PC-9 (cell line): Measurements from ENCODE around the gene SPON1. TPM values are rescaled to one million over a fixed set of nuclear protein-coding genes. Genes with fewer than 3 reads are reported as not detected.

Experiments used
- BruUV-seq: library from RNA; stranded (reverse); fragments of 400-500 nt; replicated peaks from 2 replicates; lab custom pipeline; 2021; lab: Mats Ljungman, UMichigan
- CTCF ChIA-PET: fragments of 300-600 bp; sonication (Branson Sonifier 250); formaldehyde crosslinking; loops from one replicate; lab custom pipeline; 2022; ENCODE audit warnings: antibody characterized with exemption; lab: Charles Lee
- POLR2A ChIA-PET: fragments of 300-600 bp; sonication (Branson Sonifier 250); formaldehyde crosslinking; loops from one replicate; lab custom pipeline; 2022; ENCODE audit warnings: antibody characterized with exemption; ENCODE audit not compliant: unreplicated experiment; lab: Charles Lee
- DNase-seq, 2 experiments: peaks; one replicate each; pipeline versions ENCODE4 v3.0.0 to v3.0.0-alpha.2; 2015 to 2022; ENCODE audit warnings: mixed read lengths in 1 of 2
- H2AFZ ChIP-seq: fragments of 200-600 bp; sonication (generic); 2 replicates; pipeline ENCODE4 v1.8.1; 2017; ENCODE audit warnings: antibody characterized with exemption
- H3F3A ChIP-seq: fragments of 200-600 bp; sonication (generic); 2 replicates; pipeline ENCODE4 v1.8.1; 2017; ENCODE audit warnings: antibody characterized with exemption, mild to moderate bottlenecking, low read depth; ENCODE audit not compliant: insufficient read depth
- H3K27ac ChIP-seq: fragments of 200-600 bp; sonication (generic); 2 replicates; pipeline ENCODE4 v1.6.1; 2016; ENCODE audit warnings: mixed run types
- H3K27me3 ChIP-seq: fragments of 200-600 bp; sonication (generic); 2 replicates; pipeline ENCODE4 v1.6.1; 2016; ENCODE audit warnings: low read depth, mixed run types; ENCODE audit not compliant: insufficient read depth
- H3K36me3 ChIP-seq: fragments of 200-600 bp; sonication (generic); 2 replicates; pipeline ENCODE4 v1.6.1; 2016; ENCODE audit warnings: low read depth, mixed run types
- H3K4me1 ChIP-seq: fragments of 200-600 bp; sonication (generic); replicated peaks from 2 replicates; pipeline ENCODE4 v1.6.1; 2016; ENCODE audit warnings: mixed run types; ENCODE audit not compliant: insufficient read depth
- H3K4me2 ChIP-seq: fragments of 200-600 bp; sonication (generic); 2 replicates; pipeline ENCODE4 v1.6.1; 2017; ENCODE audit warnings: mixed run types
- H3K4me3 ChIP-seq: fragments of 200-600 bp; sonication (generic); 2 replicates; pipeline ENCODE4 v1.6.1; 2016; ENCODE audit warnings: mixed run types
- H3K79me2 ChIP-seq: fragments of 200-600 bp; sonication (generic); 2 replicates; pipeline ENCODE4 v1.6.1; 2017; ENCODE audit warnings: low read depth, mixed run types
- H3K9me2 ChIP-seq: fragments of 200-600 bp; sonication (generic); 2 replicates; pipeline ENCODE4 v1.8.1; 2017; ENCODE audit warnings: mild to moderate bottlenecking; ENCODE audit not compliant: insufficient read depth
- H3K9me3 ChIP-seq: fragments of 200-600 bp; sonication (generic); 2 replicates; pipeline ENCODE4 v1.8.1; 2016; ENCODE audit warnings: low read depth; ENCODE audit not compliant: insufficient read depth
- H4K20me1 ChIP-seq: fragments of 200-600 bp; sonication (generic); 2 replicates; pipeline ENCODE4 v1.8.1; 2017; ENCODE audit not compliant: insufficient read depth
- EZH2 ChIP-seq: fragments of 200-600 bp; sonication (generic); IDR thresholded peaks from 2 replicates; pipeline ENCODE4 v1.8.0; 2017; ENCODE audit warnings: antibody characterized with exemption, low read depth
- intact Hi-C: fragments of 100-400 bp; cut with micrococcal nuclease; formaldehyde crosslinking; loops from one replicate; pipeline ENCODE4 v1.10.0; 2022; ENCODE audit not compliant: unreplicated experiment
- total RNA-seq: library from RNA; stranded (reverse); gene quantifications from 2 replicates; pipeline ENCODE4 v1.2.3, GENCODE V29; 2021
- TF ChIP-seq, protein P1 (sequence below): fragments of 200-600 bp; sonication (generic); conservative IDR thresholded peaks from 2 replicates; pipeline ENCODE4 v1.6.1; 2017; ENCODE audit warnings: mixed run types, antibody characterized with exemption, mild to moderate bottlenecking, moderate library complexity

SPON1 gene
- total RNA-seq, 1 experiment from 2014 or later: 0.70 TPM

DNA sequence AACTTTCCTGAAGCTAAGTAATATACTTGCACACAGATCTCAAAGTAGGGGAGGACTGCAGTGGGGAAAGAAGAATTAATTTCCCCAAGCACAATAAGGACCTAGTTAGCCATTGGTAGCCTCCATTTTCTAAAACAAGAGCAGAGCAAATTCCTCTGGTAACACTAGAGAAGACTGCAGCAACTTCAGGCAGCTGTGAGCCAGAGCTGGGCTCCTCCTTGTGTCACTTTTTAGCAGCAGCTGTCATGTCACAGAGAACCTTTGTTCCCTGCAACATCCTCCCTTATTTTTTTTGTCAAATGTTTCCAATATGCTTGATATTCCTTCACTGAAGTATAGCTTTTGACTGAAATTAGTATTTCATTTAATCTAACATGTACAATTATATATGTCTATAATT, 342.1 kb downstream of the SPON1 start:
- Histone ChIP-seq H3K79me2 (peaks cover 90% of the 10 kb centered on the region), H2AFZ (no peak overlapping the region), H4K20me1 (peaks cover 7% of the 10 kb centered on the region; the same call in 1 of the 2 replicates), H3K27me3 (no peaks in the 10 kb centered on the region), H3K9me3 (no peaks in the 10 kb centered on the region), H3K4me1 (no peaks in the 10 kb centered on the region), H3K4me3 (no peak overlapping the region), H3K36me3 (no peaks in the 10 kb centered on the region), H3F3A (peaks cover 6% of the 10 kb centered on the region; the same call in 1 of the 2 replicates), H3K27ac (no peak overlapping the region), H3K9me2 (no peaks in the 10 kb centered on the region), H3K4me2 (no peak overlapping the region)
- no TSS peak for BruUV-seq
- DNase-seq: no peak
- POLR2A ChIA-PET: interaction anchor here (0.6 kb wide), 1 partner anchor 13 kb away, joined by 7 read pairs; no protein-coding TSS in a partner anchor
- CTCF ChIA-PET: interaction anchor here (1.1 kb wide), 1 partner anchor 150 kb away, joined by 4 read pairs; no protein-coding TSS in a partner anchor
- TF ChIP-seq, protein P1, sequence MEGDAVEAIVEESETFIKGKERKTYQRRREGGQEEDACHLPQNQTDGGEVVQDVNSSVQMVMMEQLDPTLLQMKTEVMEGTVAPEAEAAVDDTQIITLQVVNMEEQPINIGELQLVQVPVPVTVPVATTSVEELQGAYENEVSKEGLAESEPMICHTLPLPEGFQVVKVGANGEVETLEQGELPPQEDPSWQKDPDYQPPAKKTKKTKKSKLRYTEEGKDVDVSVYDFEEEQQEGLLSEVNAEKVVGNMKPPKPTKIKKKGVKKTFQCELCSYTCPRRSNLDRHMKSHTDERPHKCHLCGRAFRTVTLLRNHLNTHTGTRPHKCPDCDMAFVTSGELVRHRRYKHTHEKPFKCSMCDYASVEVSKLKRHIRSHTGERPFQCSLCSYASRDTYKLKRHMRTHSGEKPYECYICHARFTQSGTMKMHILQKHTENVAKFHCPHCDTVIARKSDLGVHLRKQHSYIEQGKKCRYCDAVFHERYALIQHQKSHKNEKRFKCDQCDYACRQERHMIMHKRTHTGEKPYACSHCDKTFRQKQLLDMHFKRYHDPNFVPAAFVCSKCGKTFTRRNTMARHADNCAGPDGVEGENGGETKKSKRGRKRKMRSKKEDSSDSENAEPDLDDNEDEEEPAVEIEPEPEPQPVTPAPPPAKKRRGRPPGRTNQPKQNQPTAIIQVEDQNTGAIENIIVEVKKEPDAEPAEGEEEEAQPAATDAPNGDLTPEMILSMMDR: no peak
- no peak for TF ChIP-seq EZH2
- intact Hi-C loops: loop anchor here (5.0 kb wide), 1 partner anchor 53 kb away; the partner anchor contains the start of gene RRAS2

DNA sequence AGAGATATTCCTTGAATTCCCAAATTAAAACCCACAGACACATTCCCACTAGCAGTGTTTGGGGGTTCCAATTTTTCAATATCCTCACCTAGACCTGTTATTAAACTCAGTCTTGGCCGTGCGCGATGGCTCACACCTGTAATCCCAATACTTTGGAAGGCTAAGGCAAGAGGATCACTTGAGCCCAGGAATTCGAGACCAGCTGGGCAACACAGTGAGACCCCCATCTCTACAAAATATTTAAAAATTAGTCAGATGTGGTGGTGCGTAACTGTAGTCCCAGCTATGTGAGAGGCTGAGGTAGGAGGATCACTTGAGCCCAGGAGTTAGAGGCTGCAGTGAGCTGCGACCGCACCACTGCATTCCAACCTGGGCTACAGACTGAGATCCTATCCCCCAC, 343.1 kb downstream of the SPON1 start:
- Histone ChIP-seq H2AFZ (no peak overlapping the region), H3K4me3 (no peak overlapping the region), H3K27ac (no peak overlapping the region), H3K9me3 (no peaks in the 10 kb centered on the region), H3K9me2 (no peaks in the 10 kb centered on the region), H3K36me3 (no peaks in the 10 kb centered on the region), H3K4me2 (no peak overlapping the region), H3K4me1 (no peaks in the 10 kb centered on the region), H3F3A (peaks cover 6% of the 10 kb centered on the region; the same call in 1 of the 2 replicates), H3K79me2 (peaks cover 90% of the 10 kb centered on the region), H3K27me3 (no peaks in the 10 kb centered on the region), H4K20me1 (peaks cover 3% of the 10 kb centered on the region; the same call in 1 of the 2 replicates)
- DNase-seq: no peak
- POLR2A ChIA-PET: no interaction called here
- BruUV-seq: no TSS peak
- CTCF ChIA-PET: interaction anchor here (1.1 kb wide), 1 partner anchor 149 kb away, joined by 4 read pairs; no protein-coding TSS in a partner anchor
- intact Hi-C loops: no loop called here
- TF ChIP-seq, protein P1: no peak
- no peak for TF ChIP-seq EZH2

DNA sequence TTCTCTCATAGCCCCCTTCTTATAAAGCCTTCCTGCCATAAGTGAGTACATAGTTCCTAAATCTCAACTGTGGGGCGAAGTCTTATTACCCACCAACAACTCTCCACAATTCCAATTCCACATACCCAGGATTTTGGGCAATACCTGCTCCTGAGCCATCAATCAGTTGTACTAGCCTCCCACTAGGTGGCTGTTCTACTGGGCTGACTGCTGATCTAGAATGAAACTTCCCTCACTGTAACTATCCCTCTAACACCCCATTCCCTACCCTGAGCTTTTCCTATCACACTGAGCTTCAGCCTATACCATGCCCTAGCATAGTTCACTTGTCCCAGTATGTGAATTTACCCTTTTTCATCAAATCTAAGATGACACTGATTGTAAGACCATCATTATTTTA, 344.0 kb downstream of the SPON1 start:
- no peak for TF ChIP-seq EZH2
- TF ChIP-seq, protein P1: no peak
- Histone ChIP-seq H3K4me3 (no peak overlapping the region), H3K36me3 (no peaks in the 10 kb centered on the region), H3F3A (peaks cover 6% of the 10 kb centered on the region; the same call in 1 of the 2 replicates), H4K20me1 (no peaks in the 10 kb centered on the region; the same call in 1 of the 2 replicates), H3K4me1 (no peaks in the 10 kb centered on the region), H3K9me2 (no peaks in the 10 kb centered on the region), H3K27ac (no peak overlapping the region), H3K79me2 (peaks cover 84% of the 10 kb centered on the region), H3K4me2 (no peak overlapping the region), H3K27me3 (no peaks in the 10 kb centered on the region), H2AFZ (no peak overlapping the region), H3K9me3 (no peaks in the 10 kb centered on the region)
- ChIA-PET CTCF (interaction anchor here (0.6 kb wide), 1 partner anchor 22 kb away, joined by 3 read pairs; no protein-coding TSS in a partner anchor), POLR2A (no interaction called here)
- intact Hi-C loops: no loop called here
- no TSS peak for BruUV-seq
- DNase-seq: no peak
